Pancreas (tissue), 10 donors: ENCODE results near the gene KMT2D. TPM values are rescaled to one million over a fixed set of nuclear protein-coding genes. Genes with fewer than 3 reads are reported as not detected.
A peak's percentile ranks its signal among the peaks of the same experiment; 100 is the strongest.

Source experiments
- ATAC-seq, 4 donors: fragments of 200-7000 bp; cut with Tn5 transposase; one replicate each; pipeline versions ENCODE4 v1.8.0 to v1.9.1; 2020; ENCODE audit warnings: mild to moderate bottlenecking in 4 of 4, moderate library complexity in 4 of 4
- DNase-seq, 6 donors: peaks; one replicate each; pipeline ENCODE4 v3.0.0-alpha.2; 2020
- FAIRE-seq: peaks from 2 replicates; lab custom pipeline; 2012; peaks lifted over from hg19 to GRCh38; lab: Jason Lieb, UNC
- H3K27ac ChIP-seq, 4 donors: fragments of 200-600 bp; sonication (generic); 1 replicate in 3 of 4; 2 replicates in 1 of 4; pipeline versions ENCODE4 v1.5.0 to v1.8.0; 2020
- H3K27me3 ChIP-seq, 4 donors: fragments of 200-600 bp; one replicate each; pipeline ENCODE4 v1.8.0; 2021
- H3K36me3 ChIP-seq, 3 donors: fragments of 200-600 bp; sonication (generic) in 1 of 3; one replicate each; pipeline versions ENCODE4 v1.5.0 to v1.8.0; 2020 to 2021
- H3K4me1 ChIP-seq, 3 donors: fragments of 200-600 bp; one replicate each; pipeline ENCODE4 v1.8.0; 2021
- H3K4me3 ChIP-seq, 4 donors: fragments of 200-600 bp; sonication (generic) in 2 of 4; one replicate each; pipeline versions ENCODE4 v1.5.0 to v1.8.0; 2020 to 2021
- H3K9me3 ChIP-seq, 4 donors: fragments of 200-600 bp; one replicate each; pipeline ENCODE4 v1.8.0; 2021
- CTCF ChIP-seq, 4 donors: fragments of 200-600 bp; sonication (generic) in 3 of 4; IDR thresholded peaks; one replicate each; pipeline versions ENCODE4 v1.5.0 to v1.8.0; 2021; ENCODE audit warnings: antibody characterized with exemption in 4 of 4
- WGBS, 2 donors: extraction: QIAGEN DNeasy Blood & Tissue Kit; methylation state at CpG; one replicate each; pipeline ENCODE4 v1.1.7; 2013; 5-methylcytosine and 5-hydroxymethylcytosine counted together
- intact Hi-C, 3 donors: fragments of 100-400 bp; cut with DNase I; formaldehyde crosslinking; loops; one replicate each; pipeline versions ENCODE4 v1.11.1 to v1.14.2; 2022
- polyA plus RNA-seq, 2 donors: library from polyadenylated mRNA; stranded (reverse); fragments of 200-250 nt; gene quantifications; one replicate each; pipeline ENCODE4 v1.2.3, GENCODE V29; 2013
- total RNA-seq, 6 donors: library from RNA; stranded (reverse); fragmentation: NEBNext Ultra II Directional in 4 of 6; extraction: Animal tissue kit (Norgen Biotek cat#: 25700) in 4 of 6; gene quantifications; one replicate each; pipeline versions ENCODE4 v1.2.1 to v1.2.4, GENCODE V29; 2021 to 2023
- donor health status: healthy with polysubstance abuse.
- donor health status: DM: no; HTN: no; CAD: no; lungs with moderate emphysema.
- donor health status: DM: no; HTN: no; CAD: no.
- donor health status: control.
- donor health status: control.
- donor health status: Bipolar disorder and iron deficiency.
- donor health status: DM: yes; HTN: yes; CAD: no.
- donor health status: DM: no; HTN: no; CAD: no.
- donor health status: DM: no; HTN: no; CAD: no.
- donor health status: DM: yes; HTN: yes; CAD: no.

KMT2D gene
- total and polyA plus RNA-seq, 8 donors: 20.0 to 79.3 (median 39.5) TPM

DNA sequence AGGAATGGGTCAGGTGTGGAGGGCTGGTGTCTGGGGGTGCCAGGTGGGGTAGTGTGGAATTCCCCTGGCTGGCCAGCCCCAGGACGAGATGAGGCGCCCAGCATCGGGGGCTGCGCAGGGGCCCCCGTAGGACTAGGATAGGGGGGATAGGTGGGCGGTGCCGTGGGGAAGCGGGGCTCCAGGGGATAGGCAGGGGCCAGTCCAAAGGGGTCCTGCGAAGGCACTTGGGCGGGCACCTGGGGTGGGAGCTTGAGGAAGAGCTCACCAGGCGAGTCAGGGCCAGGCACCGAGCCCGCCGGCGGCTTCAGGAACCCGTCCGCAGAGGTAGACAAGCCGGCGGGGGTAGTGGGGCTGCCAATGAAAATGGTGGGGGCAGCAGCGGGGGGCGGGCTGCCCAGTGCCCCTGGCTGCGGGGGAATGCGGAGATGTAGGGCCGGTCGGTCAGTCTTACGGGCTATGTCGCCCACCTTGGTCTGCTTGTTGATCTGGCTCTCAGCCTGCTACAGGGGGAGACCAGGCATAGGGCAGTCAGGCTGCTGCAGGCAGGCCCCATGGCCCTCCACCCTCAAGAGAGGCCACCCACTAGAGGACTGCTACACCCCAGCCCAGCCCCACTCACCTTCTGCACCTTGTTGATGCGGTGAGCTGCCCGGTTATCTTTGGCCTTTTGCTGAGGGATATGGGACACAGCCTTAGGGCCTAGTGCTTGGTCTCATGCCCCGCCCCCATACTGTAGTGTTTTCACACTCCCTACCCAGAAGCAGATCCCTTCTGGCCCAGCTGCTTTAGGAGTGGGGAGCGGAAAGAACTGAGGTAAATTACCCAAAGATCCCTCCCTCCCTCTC is 19.3 kb downstream of the KMT2D start:
- H3K27ac ChIP-seq: no peak overlapping the region
- no peaks in the 10 kb centered on the region for H3K27me3 ChIP-seq
- no peaks in the 10 kb centered on the region for H3K4me1 ChIP-seq
- no peak for ATAC-seq
- H3K36me3 ChIP-seq: peaks cover 23 to 85% (median 56%) of the 10 kb centered on the region in 3 donors
- DNase-seq: peak in 2 of 6 donors; percentile 16 to 72
- H3K9me3 ChIP-seq: no peaks in the 10 kb centered on the region
- intact Hi-C loops: no loop called here
- 95% methylated on average over 25 to 31 of the region's 31 CpGs for WGBS, 2 donors
- H3K4me3 ChIP-seq: no peak overlapping the region
- FAIRE-seq: no peak
- no peak for TF ChIP-seq CTCF (IDR thresholded peaks at IDR 0.05)

- Histone ChIP-seq H3K36me3 (peaks cover 23 to 77% (median 49%) of the 10 kb centered on the region in 3 donors), H3K27me3 (no peaks in the 10 kb centered on the region), H3K27ac (no peak overlapping the region), H3K4me3 (no peak overlapping the region), H3K9me3 (no peaks in the 10 kb centered on the region), H3K4me1 (no peaks in the 10 kb centered on the region)
- ATAC-seq (no peak), DNase-seq (peak in 1 of 6 donors; percentile 54), FAIRE-seq (no peak)
- WGBS, 2 donors: 92 to 94% methylated on average over 14 of the region's 14 CpGs
- intact Hi-C loops: no loop called here
- TF ChIP-seq CTCF (IDR thresholded peaks at IDR 0.05): no peak
Measured at GRCh38 chr12:49040364-49040855, 20.2 kb downstream of the KMT2D start.

- peak in 1 of 6 donors; percentile 67 for DNase-seq
- Histone ChIP-seq H3K27ac (no peak overlapping the region), H3K4me3 (no peak overlapping the region), H3K36me3 (peaks cover 22 to 70% (median 44%) of the 10 kb centered on the region in 3 donors), H3K4me1 (no peaks in the 10 kb centered on the region), H3K9me3 (no peaks in the 10 kb centered on the region), H3K27me3 (no peaks in the 10 kb centered on the region)
- intact Hi-C loops: no loop called here
- WGBS, 2 donors: 92 to 94% methylated on average over 30 of the region's 30 CpGs
- FAIRE-seq: no peak
- no peak for TF ChIP-seq CTCF (IDR thresholded peaks at IDR 0.05)
- no peak for ATAC-seq
Measured at GRCh38 chr12:49039421-49040363, 20.9 kb downstream of the KMT2D start.

- H3K36me3 ChIP-seq: peaks cover 20 to 67% (median 33%) of the 10 kb centered on the region in 3 donors
- no peak for FAIRE-seq
- 88 to 91% methylated on average over 20 of the region's 20 CpGs for WGBS, 2 donors
- ATAC-seq: no peak
- H3K27ac ChIP-seq: no peak overlapping the region
- no peak for TF ChIP-seq CTCF (IDR thresholded peaks at IDR 0.05)
- no peaks in the 10 kb centered on the region for H3K27me3 ChIP-seq
- intact Hi-C loops: no loop called here
- no peak for DNase-seq
- H3K9me3 ChIP-seq: no peaks in the 10 kb centered on the region
- H3K4me1 ChIP-seq: no peaks in the 10 kb centered on the region
- no peak overlapping the region for H3K4me3 ChIP-seq
Measured at GRCh38 chr12:49038291-49038955, 22.2 kb downstream of the KMT2D start.
